Rectal smooth muscle tissue (tissue), 1 donor: ENCODE results near the gene TBCD.
"Not testable (repeated sequence)": the region's sequence is repeated elsewhere in the genome, so short reads cannot be mapped to it uniquely, and the experiment has no call there.

Experiments
- H3K27ac ChIP-seq: one replicate; pipeline ENCODE4 v1.7.0; 2013; ENCODE audit warnings: low read depth, low read length, inconsistent platforms
- H3K27me3 ChIP-seq: one replicate; pipeline ENCODE4 v1.7.0; 2013; ENCODE audit warnings: low read length; ENCODE audit not compliant: control insufficient read depth, insufficient read depth
- H3K36me3 ChIP-seq: one replicate; pipeline ENCODE4 v1.7.0; 2013; ENCODE audit warnings: low read length; ENCODE audit not compliant: control insufficient read depth, insufficient read depth
- H3K4me1 ChIP-seq: one replicate; pipeline ENCODE4 v1.7.0; 2013; ENCODE audit warnings: low read length; ENCODE audit not compliant: control insufficient read depth, insufficient read depth
- H3K4me3 ChIP-seq: one replicate; pipeline ENCODE4 v1.7.0; 2013; ENCODE audit warnings: low read length
- H3K9ac ChIP-seq: one replicate; pipeline ENCODE4 v1.7.0; 2013; ENCODE audit warnings: low read length

The TBCD gene

DNA sequence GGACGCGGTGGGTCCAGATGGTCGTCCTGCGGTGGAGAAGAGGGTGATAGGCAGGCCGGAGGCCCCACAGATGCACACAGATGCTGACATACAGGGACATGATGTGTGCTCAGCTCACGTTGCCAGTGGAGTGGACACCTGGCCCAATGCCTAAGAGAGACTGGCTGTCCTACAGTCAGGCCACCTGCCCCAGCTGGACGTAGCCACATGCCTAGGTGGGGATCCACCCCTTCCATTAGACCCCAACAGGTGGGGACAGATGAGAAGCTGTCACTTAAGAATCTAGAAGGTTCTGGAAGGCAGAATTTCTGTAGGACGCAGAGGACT lies 205.6 kb downstream of the TBCD start:
- Histone ChIP-seq H3K36me3 (peaks cover 3% of the 10 kb centered on the region), H3K4me3 (no peak overlapping the region), H3K9ac (no peak overlapping the region), H3K4me1 (no peaks in the 10 kb centered on the region), H3K27ac (no peak overlapping the region), H3K27me3 (no peaks in the 10 kb centered on the region)

DNA sequence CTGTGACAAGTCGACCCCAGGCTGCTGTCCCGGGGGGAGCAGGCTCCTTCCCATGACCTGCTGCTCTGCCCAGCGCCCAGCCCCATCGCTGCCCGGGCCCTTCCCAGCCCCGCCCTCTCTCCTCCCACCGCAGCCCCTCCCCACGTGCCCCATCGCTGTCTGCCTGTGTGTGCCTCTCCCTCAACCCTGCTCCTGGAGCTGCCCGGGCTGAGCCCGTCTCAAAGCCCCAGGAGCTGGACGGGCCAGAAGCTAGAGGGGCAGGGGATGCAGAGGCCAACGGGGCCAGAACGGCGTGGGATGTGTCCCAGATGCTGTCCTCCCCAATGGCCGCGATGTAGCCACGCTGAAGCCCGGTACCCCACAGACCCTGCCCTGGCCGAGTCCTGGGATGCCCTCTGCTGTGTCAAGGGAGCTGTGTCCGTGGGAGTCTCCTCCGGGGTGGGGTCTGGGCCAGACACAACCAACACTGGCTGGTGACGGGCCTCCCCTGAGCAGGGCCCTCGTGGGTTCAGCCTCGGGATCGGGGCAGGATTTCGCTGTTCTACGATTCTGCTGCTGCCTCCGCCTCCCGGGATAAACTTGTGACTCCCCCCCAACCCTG lies 206.2 kb downstream of the TBCD start:
- peaks cover 3% of the 10 kb centered on the region for H3K36me3 ChIP-seq
- no peak overlapping the region for H3K4me3 ChIP-seq
- H3K9ac ChIP-seq = no peak overlapping the region
- no peaks in the 10 kb centered on the region for H3K4me1 ChIP-seq
- H3K27ac ChIP-seq = no peak overlapping the region
- H3K27me3 ChIP-seq = no peaks in the 10 kb centered on the region

DNA sequence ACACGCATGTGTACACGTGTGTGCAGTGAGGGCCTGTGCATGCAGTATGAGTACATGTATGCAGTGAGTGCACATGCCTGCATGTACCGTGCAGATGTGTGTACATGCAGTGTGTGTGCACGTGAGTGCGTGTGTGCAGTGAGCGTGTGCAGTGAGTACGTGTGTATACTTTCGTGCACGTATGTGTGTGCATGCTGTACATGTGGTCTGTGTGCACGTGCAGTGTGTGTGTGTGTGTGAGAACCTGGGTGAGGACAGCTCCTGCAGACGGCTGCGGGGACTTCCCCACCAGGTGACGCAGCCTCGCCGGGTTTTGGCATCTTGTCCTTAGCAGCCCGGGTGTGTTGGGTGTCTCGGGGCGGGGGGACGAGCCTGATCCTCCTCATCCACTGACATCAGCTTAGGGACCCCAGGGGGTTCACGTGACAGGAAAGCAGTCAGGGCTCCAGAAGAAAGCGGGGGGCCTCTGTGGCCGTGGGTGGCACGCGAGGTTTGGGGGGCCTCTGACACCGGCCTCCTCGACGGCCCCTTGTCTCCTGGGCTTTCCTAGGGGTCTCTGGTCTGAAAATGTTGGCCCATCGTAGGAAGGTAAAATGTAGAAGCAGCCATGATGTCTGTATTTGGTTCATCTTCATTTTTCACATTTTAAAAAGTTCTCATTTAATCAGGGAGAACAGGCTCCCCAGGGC lies 207.5 kb downstream of the TBCD start:
- no peak overlapping the region for H3K9ac ChIP-seq
- H3K27me3 ChIP-seq = no peaks in the 10 kb centered on the region
- H3K36me3 ChIP-seq = peaks cover 3% of the 10 kb centered on the region
- H3K4me1 ChIP-seq = no peaks in the 10 kb centered on the region
- H3K4me3 ChIP-seq = no peak overlapping the region
- no peak overlapping the region for H3K27ac ChIP-seq

DNA sequence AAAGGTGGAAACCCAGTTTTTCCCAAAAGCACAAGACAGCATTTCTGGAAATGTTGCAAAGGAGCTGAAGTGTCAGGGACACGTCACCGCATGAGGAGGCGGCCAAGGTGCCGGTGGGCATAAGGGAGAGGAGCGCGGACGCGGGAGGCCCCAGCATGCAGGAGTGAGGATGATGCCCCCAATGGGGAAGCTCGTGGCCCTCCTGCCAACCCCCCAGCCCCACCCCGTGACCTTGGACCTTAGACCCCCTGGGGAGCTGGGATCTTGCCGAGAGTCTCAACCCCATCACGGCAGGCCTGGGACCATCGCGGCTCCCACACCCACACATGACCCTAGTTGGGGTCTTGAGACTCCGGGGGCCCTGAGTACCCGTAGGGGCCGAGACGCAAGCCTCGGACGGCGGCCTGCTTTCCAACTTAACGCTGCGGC lies 208.1 kb downstream of the TBCD start:
- Histone ChIP-seq H3K4me1 (no peaks in the 10 kb centered on the region), H3K36me3 (peaks cover 3% of the 10 kb centered on the region), H3K9ac (no peak overlapping the region), H3K27me3 (no peaks in the 10 kb centered on the region), H3K27ac (no peak overlapping the region), H3K4me3 (no peak overlapping the region)

DNA sequence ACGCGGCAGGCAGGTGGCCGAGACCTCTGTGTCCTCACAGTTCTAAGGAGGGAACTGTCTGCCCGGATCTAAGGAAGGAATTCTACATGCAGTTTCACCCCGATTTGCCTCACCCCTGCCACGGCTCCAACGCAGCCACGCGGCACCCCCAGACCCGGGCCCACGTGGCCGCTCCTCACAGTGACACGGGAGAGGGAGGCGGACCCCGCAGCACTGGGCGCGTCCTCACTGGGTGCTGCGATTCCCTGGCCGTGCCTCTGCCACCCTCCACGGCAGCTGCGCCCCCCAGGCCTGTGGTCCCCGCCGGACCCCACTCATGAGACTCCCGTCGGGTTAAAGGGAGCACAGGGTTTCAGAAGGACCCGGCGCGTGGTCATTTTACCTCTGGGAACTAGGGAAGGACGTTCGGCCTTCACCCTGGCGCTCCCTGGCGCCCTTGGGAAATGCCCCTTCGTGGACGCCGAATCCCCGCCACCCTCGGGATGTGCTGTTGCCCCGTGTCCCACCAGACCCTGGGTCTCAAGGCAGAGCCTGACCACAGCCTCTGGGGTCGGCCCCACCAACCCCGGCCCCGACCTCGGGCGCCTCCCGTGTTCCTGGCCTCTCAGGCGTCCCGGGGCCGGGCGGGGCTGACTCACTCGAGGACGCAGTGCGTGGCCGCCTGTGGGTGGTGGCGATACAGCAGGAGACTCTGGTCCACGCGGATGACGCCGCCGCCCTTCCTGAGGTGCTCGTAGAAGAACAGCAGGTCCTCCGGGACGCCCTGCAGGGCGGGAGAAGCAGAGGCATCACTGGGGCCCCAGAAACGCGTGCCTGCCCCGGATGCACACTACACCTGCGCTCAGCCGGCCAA lies 208.8 kb downstream of the TBCD start:
- Histone ChIP-seq H3K9ac (no peak overlapping the region), H3K4me1 (no peaks in the 10 kb centered on the region), H3K4me3 (no peak overlapping the region), H3K27ac (no peak overlapping the region), H3K36me3 (peaks cover 3% of the 10 kb centered on the region), H3K27me3 (no peaks in the 10 kb centered on the region)

DNA sequence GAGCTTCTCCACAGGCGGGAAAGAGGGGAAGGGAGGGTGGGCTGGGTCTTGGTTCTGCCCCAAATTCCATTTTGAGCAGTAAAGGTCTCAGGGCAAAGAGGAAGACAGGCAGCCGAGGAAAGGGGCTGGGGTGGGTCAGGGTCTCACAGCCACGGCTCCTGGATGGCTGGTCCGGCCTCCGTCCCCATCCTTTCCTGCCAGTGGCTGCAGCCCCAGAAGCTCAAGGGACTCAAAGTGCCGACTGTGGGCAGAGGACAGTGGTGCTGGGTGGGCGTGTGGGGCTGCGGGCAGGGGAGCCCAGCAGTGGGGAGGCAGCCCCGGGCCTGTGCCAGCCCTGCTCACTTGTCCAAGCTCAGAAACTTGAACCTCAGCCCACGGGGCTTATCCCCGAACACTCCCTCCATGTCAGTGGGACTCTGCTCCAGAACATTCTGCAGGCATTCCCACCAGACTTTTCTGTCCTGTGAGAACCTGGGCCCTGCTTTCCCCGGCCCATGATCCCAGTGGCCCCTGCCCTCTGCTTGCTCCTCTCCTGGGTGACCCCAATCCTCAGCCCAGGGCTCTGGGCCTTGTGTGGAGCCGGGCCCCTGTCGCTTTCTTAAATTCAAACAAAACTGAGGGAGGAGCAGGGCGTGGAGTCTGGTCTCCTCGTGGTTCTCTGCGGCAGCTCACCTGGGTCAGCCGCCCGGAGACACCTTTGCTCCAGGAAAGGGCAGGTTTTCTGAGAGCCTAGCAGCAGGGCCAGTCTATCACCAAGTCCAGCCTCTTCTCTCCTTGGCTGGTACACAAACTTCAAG lies 209.7 kb downstream of the TBCD start:
- Histone ChIP-seq H3K9ac (no peak overlapping the region), H3K4me1 (no peaks in the 10 kb centered on the region), H3K27me3 (no peaks in the 10 kb centered on the region), H3K36me3 (peaks cover 3% of the 10 kb centered on the region), H3K4me3 (no peak overlapping the region), H3K27ac (no peak overlapping the region)

DNA sequence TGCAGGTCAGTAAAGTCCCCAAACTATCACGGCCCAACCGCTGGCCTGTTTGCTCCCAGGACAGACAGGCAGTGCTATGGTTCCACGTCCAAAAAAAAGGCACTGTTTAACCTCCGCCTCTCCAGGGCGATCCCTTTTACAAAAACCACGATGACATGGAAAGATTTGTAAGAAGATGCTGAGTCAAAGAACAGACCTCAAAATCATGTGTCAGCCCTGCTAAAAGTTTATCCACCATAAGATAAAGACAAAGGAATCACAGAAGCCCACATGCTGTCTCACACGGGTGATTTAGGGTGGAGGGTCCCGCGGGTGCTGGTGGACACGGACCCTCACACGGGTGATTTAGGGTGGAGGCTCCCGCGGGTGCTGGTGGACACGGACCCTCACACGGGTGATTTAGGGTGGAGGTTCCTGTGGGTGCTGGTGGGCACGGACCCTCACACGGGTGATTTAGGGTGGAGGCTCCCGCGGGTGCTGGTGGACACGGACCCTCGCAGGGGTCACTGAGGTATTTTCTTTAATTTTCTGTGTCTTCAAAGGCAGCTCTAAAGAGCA lies 210.4 kb downstream of the TBCD start:
- H3K4me1 ChIP-seq = no peaks in the 10 kb centered on the region
- H3K36me3 ChIP-seq = peaks cover 3% of the 10 kb centered on the region
- H3K27ac ChIP-seq = no peak overlapping the region
- no peaks in the 10 kb centered on the region for H3K27me3 ChIP-seq
- H3K4me3 ChIP-seq = no peak overlapping the region
- H3K9ac ChIP-seq = no peak overlapping the region

DNA sequence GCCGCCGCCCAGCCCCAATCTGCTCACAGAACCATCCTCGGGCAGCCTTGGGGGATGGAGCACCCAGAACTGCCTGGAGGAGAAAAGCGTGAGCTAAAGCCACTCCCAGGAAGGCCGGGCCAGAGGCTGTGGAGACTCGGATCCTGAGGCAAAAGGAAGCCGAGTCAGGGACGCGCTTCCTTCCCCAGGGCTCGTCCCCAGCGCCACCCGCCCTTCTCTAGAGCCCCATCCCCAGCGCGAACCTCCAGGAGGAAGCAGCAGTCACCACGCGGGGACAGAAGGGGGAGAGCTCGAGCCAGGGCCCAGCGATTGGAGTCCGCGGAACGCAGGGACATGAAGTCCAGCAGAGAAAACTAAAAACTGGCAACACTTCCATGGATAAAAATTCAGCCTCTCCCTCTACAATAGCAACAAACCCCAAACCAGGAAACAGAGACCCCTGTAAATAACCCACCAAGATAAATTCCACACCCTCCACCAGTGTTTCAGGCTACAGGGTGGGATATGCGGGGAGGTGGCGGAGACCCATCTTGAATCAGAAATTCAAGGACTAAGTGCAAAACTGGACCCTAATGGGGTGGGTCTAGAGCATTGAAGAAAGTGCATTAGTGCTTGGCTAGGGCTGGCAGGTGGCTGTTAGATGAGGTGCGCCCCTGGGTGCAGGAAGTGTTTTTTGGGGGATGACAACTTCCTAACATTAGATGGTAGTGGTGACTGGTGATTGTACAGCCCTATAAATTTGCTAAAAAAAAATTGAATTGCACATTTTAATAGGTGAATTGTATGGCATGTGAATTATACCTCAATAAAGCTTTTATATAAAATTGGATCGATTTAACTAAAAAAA lies 211.5 kb downstream of the TBCD start:
- H3K27ac ChIP-seq = no peak overlapping the region
- H3K4me1 ChIP-seq = no peaks in the 10 kb centered on the region
- H3K4me3 ChIP-seq = no peak overlapping the region
- peaks cover 3% of the 10 kb centered on the region for H3K36me3 ChIP-seq
- peak overlapping the region; percentile 30 for H3K9ac ChIP-seq
- no peaks in the 10 kb centered on the region for H3K27me3 ChIP-seq

DNA sequence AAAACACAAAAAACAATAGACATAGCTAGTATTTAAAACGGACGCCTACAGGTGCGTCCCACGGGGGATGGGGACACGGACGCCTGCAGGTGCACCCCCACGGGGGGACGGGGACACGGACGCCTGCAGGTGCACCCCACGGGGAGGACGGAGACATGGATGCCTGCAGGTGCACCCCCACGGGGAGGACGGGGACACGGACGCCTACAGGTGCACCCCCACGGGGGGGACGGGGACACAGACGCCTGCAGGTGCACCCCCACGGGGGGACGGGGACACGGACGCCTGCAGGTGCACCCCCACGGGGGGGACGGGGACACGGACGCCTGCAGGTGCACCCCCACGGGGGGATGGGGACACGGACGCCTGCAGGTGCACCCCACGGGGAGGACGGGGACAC lies 212.6 kb downstream of the TBCD start:
- H3K9ac ChIP-seq, H3K4me1 ChIP-seq, H3K36me3 ChIP-seq, H3K27me3 ChIP-seq, H3K4me3 ChIP-seq, H3K27ac ChIP-seq: not testable (repeated sequence)

DNA sequence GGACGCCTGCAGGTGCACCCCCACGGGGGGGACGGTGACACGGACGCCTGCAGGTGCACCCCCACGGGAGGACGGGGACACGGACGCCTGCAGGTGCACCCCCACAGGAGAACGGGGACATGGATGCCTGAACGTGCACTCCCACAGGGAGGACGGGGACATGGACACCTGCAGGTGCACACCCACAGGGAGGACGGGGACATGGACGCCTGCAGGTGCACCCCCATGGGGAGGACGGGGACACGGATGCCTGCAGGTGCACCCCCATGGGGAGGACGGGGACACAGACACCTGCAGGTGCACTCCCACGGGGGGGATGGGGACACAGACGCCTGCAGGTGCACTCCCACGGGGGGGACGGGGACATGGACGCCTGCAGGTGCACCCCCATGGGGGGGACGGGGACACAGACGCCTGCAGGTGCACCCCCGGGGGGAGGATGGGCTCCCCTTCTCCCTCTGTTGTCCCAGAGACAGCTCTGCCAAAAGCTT lies 213.0 kb downstream of the TBCD start:
- no peak overlapping the region for H3K27ac ChIP-seq
- no peaks in the 10 kb centered on the region for H3K4me1 ChIP-seq
- H3K9ac ChIP-seq = no peak overlapping the region
- H3K4me3 ChIP-seq = no peak overlapping the region
- H3K27me3 ChIP-seq = no peaks in the 10 kb centered on the region
- H3K36me3 ChIP-seq = no peaks in the 10 kb centered on the region

DNA sequence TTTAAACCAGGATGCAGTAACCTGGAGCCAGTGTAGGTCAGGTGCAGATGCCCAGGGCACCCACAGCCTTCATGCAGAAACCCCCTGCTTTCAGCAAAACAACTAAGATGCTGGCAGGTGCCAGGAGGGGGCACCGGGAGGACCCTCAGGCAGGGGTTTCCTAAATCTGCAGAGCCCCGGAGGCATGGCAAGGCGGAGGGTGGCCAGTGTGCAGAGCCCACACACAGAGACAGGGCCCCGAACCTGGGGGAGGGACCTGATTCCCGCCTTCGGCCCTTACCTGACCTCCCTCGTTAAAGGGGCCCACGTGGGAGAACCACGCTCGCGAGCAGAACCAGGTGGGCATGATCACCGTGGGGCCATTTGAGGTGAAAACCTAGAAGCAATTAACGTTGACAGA lies 213.5 kb downstream of the TBCD start:
- Histone ChIP-seq H3K27me3 (no peaks in the 10 kb centered on the region), H3K4me1 (no peaks in the 10 kb centered on the region), H3K9ac (no peak overlapping the region), H3K27ac (no peak overlapping the region), H3K4me3 (no peak overlapping the region), H3K36me3 (no peaks in the 10 kb centered on the region)
